ENCODE data around the gene ODAPH.

GRCh38 chr4:75565481-75565880 lies 9.6 kb downstream of the ODAPH start:
- TF ChIP-seq CTCF (IDR thresholded peaks at IDR 0.05; ENCODE audit: borderline replicate concordance, extremely low read depth, low read length, poor library complexity, severe bottlenecking): no peak
- TF ChIP-seq EZH2 (IDR thresholded peaks at IDR 0.05; ENCODE audit: borderline replicate concordance, low read depth, low read length, severe bottlenecking): no peak

Measured in DND-41 (cell line).